ENCODE data around the gene ADAMTS15.

ADAMTS15 gene

DNA sequence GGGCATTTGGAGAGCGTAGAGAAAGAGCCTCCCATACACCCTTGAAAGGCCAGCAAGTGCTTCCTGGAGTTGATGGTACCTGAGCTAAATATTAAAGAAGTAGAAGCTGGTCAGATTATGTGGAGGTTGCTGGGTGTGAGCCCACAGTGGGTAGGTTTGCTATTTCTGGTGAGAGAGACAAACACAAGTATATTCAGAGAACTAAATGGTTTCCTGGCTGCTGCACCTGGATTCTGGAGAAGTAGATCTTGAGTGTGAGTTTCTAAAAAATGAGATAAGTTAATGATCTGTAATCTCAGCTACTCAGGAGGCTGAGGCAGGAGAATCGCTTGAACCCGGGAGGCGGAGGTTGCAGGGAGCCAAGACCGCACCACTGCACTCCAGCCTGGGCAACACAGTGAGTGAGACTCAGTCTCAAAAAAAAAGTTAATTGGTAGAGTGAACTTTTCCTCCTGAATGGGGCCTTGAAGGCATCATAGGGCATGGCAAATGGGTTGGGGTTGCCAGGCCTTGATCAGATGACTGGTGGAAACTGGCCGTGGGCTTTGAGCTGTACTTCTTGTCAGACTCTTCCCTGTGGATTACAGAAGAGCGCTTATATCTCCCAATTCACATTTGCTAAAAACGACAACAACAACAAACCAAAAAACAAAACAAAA is 75.8 kb downstream of the ADAMTS15 start:
- TF ChIP-seq, protein P1, sequence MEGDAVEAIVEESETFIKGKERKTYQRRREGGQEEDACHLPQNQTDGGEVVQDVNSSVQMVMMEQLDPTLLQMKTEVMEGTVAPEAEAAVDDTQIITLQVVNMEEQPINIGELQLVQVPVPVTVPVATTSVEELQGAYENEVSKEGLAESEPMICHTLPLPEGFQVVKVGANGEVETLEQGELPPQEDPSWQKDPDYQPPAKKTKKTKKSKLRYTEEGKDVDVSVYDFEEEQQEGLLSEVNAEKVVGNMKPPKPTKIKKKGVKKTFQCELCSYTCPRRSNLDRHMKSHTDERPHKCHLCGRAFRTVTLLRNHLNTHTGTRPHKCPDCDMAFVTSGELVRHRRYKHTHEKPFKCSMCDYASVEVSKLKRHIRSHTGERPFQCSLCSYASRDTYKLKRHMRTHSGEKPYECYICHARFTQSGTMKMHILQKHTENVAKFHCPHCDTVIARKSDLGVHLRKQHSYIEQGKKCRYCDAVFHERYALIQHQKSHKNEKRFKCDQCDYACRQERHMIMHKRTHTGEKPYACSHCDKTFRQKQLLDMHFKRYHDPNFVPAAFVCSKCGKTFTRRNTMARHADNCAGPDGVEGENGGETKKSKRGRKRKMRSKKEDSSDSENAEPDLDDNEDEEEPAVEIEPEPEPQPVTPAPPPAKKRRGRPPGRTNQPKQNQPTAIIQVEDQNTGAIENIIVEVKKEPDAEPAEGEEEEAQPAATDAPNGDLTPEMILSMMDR (IDR thresholded peaks at IDR 0.05; ENCODE audit: insufficient read depth, low read depth, low read length, missing control alignments) = no peak
- no peak for DNase-seq (ENCODE audit: low read depth)
- H3K4me3 ChIP-seq (ENCODE audit: low read length) = no peak overlapping the region

DNA sequence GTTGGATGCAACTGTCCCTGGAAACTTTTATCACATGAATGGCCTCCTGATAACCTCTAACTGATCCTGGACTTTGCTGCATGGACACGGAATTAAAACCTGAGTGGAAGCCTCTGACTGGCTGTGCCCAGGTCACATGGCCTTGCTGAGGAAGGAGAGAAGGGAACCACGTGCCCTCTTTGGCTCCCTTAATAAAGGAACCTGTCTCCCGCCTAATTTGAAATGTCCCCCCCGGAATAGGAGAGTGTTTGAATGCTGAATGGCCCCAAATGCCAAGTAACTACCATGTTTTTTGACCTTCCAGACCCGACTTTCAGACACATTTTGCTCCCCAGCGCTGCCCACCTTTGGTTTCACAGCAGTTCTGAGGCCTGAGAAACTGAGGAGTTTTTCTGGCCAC is 76.9 kb downstream of the ADAMTS15 start:
- TF ChIP-seq, protein P1 (IDR thresholded peaks at IDR 0.05; ENCODE audit: insufficient read depth, low read depth, low read length, missing control alignments) = no peak
- DNase-seq (ENCODE audit: low read depth) = no peak
- no peak overlapping the region for H3K4me3 ChIP-seq (ENCODE audit: low read length)
